GM19438 (cell line): ENCODE results near the gene THADA.

Source experiments
- ATAC-seq: cut with Tn5 transposase; IDR thresholded peaks from one replicate; pipeline ENCODE4 v1.9.1; 2021; ENCODE audit warnings: low read depth; ENCODE audit not compliant: unreplicated experiment

THADA gene

DNA sequence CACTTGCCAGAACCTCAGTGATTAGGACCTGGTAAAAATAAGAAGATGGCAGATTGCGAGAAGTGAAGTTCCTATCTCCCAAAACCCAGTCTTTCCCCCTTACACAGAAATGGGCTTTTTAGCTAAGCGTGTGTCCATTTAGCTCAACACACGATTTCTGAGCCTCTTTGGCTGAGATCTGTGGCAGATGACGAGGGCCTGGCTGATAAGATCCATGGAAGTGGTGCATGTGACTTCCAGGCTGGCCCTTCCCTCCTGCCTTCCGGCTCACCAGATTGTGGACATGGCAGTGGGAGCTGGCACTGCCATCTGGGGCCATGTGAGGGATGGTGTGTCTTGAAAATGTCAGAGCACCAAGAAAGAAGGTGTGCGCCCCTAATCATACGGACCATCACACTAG lies 328.5 kb downstream of the THADA start:
- no peak for ATAC-seq

DNA sequence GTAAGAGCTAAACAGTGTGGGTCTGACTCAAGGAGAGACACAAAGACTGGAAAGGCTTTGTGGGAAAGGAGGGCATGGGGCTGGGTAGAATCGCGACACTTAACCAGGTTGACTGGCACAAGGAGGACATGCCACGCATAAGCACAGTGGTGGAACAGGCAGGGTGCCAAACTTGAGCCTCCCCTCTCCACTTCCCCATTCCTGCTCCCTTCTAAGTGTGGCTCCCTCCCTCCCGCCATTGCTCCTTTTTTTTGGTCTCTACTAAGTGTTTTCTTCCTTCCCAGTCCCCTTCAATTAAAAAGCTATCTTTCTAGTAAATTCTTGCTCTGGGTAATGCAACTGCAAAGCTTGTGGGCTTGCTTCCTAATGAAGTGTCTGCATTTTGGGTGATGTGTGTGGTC lies 329.1 kb downstream of the THADA start:
- no peak for ATAC-seq

DNA sequence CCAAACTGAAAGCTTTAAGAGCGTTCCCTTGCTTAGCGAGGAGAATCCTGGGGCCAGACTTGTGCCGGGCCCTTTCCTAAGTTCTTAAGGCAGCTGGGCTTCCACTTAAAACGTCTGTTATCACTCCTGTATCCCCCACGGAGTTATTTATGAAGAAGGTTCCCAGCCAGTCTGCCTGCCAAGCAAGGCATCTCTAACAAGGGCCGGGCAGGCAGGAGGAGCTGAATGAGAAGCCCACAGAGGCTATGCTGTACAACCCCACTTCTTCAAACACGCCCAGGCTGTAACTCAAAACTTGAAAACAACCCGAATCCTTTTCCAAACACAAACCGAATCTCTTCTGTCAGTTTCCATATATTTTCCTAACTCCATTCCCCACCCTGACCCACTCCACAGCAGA lies 330.4 kb downstream of the THADA start:
- ATAC-seq: no peak

DNA sequence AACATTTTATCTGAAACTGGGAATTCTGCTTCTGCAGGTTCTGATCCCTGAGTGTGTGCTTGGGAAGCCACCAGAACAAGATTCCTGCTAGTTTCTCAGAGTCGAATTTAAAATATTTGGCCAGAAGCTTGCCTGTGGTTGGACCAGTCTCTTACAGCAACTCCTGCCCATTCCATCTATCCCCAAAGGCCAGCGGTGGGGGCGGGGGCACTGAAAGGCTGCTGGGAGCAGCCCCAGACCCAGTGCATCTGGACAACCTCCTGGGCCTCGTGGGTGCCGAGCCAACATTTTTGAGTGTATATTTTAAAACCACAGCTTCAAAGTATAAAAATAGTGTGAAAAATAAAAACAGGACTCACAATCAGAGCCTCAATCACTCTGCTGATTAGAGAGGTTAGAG lies 330.8 kb downstream of the THADA start:
- no peak for ATAC-seq

DNA sequence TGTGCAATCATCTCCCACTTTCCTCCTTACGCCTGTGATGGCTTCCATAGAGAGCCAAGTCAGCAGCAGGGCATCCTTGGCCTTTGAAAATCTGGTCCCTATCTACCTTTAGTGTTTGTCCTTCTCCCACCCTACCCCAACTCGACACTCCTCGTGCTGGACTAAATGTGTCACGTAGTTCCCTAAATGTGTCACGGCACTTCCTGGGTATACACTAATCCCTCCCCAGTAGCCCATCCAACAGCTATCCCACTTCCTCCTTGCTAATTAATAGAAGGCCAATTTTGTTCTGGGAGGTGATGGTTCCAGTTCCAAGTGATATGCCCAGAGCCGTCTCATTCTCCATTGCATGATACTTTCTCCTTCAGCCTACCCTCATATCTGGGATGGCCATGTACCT lies 332.9 kb downstream of the THADA start:
- no peak for ATAC-seq

DNA sequence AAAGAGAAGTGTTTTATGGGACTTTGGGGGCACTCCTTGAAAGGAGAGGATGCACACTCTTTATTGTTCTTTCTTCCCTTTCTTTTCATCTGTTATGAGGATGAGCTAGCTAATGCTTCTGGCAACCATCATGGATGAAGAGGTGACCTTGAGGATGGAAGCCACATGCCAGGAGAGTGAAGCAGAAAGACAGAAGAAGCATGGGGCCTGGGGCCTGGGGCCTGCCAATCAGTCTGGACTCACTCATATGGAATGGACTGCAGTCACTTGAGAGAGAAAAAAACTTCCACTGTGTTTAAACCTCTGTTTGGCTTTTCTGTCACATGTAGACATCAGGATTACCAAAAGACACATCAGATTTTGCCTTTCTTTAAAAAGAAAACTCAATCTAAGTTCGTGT lies 333.6 kb downstream of the THADA start:
- no peak for ATAC-seq

DNA sequence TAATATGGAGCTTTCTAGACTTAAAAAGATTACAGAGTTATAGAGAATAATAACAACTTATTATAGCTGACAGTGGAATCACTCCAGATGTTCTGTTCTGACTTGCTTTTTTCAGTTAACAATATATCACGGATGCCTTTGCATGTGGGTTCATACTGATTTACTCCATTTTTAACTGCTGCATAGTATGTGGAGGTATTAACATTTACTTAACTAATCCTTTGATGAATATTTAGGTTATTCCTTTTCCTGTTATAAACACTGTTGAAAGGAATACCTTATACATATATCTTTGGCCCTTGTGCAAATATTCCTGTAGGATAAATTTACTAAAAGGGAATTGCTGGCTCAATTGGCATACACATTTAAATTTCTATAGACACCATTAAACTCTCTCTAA lies 336.3 kb downstream of the THADA start:
- ATAC-seq: no peak

DNA sequence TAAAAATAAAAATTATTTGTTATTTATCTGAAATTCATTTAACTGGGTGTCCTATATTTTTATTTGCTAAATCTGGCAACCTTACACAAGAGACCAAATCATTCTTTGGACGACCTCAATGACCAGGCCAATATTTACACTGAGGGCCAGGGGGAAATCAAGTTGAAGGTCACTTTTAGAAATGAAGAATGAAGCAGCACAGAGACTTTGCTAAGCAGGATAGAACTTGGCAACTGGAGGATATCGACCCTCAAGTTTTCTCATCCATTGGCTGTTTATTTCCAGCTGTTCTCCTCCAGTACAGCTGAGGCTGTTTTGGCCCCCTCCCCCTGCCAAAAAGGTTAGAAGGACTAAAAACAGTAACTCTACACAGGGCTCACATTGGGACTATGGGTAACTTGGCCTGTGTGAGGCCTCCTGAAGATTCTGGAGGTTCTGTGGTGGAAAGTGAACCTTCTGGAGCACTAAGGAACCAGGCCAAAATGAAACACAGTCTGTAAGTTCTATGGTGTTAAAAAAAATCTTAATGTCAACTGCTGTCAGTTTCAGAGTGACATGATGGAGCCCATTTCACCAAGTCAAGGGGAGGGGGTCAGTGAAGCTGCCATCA lies 337.2 kb downstream of the THADA start:
- ATAC-seq: no peak

DNA sequence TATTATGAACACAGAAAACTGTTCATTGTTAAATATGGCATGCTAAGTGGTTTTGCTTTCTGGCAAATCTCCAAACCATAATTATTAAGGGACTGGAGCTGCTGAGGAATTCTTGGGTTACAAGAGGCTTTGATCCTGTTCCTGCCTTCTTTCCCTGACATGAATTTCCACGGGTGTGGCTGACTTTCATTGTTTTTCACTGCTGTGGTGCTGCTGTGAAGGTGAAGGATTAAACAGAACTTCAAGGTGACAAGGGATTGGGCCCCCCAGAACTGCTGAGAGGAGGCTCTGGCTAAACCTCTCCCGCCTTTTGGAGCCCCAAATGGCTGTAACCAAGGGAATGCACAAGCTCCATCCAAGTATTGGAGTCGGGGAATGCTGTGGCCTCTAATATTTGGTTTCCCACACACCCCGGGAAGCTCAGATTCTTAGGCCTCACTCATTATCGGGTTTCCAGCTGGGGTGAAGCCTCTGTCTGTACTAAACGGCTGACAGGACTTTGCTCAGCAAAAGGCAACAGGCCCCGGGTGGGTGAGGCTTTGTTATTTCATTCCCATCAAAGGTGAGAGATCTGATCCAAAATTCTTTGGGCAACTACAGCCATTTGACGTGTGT lies 340.4 kb downstream of the THADA start:
- no peak for ATAC-seq

DNA sequence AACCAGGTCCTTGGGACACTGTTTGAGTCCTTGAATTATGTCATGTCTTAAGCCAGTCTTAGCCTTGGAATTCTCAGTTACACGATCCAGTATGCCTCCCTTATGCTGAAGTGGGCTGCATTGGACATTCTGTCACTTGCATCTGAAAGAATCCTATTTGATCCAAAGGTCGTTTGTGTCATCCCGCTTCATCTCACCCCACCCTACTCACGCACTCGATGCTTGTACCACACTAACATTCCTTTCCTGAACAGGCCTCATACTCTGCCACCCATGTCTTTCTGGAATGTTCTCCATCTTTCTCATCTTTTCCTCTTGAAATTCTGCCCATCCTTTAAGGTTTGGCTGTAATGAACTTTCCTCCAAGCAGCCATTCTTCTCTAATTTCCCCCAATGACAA lies 341.5 kb downstream of the THADA start:
- no peak for ATAC-seq

DNA sequence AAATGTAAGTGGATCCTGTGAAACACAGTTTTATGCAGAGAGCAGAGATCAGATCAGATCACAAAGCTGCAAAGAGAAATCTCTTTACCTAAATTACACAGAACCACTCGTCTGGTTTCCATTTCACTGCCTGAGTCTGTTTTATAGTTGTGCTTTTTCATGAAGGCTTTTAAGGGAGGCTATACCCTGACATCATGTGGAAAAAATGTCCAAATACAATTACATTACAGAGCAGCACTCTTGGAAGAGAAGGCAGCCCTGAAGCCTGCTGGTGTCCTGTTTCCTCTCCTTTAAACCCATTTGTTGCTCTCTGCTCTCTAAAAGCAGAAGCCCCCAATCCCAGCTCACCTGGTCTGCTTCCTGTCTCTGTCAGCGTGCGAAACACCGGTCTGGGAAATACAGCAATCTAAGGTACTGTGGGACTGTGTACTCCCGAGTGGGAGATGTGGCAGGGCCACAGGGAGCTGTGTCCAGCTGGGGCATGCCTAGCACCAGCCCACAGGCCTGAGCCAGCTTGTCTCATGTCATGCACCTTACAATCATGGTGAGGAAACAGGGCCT lies 344.6 kb downstream of the THADA start:
- no peak for ATAC-seq

DNA sequence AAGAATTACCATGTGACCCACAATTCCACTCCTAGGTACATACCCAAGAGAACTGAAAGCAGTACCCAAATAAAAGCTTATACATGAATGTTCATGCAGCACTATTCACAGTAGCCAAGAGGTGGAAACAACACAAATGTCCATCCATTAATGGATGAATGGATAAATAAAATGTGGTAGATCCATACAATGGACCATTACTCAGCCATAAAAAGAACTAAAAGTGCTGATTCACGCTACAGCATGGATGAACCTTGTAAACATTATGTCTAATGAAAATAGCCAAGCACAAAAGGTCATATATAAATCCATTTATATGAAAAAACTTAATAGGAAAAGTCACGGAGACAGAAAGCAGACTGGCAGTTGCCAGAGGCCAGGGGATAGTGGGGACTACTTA lies 345.8 kb downstream of the THADA start:
- no peak for ATAC-seq

DNA sequence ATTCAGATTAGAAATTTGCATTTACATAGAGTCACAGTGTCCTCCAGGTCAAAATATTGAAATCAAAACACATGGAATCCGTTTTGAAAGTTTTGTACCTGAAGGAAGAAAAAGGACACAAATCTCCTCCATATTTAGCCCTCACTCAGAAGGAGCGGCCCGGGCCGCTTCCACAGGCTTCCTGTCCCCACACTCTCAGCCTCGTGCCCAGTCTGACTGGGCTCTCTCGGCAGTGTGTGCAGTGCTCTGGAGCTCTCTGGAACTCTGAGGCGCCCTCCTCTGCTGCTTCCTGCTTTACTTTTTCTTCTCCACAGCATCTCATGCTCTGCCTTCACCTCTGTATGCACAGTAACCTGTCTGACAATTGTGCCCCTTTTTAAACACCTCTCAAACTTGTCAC lies 347.2 kb downstream of the THADA start:
- ATAC-seq: no peak

DNA sequence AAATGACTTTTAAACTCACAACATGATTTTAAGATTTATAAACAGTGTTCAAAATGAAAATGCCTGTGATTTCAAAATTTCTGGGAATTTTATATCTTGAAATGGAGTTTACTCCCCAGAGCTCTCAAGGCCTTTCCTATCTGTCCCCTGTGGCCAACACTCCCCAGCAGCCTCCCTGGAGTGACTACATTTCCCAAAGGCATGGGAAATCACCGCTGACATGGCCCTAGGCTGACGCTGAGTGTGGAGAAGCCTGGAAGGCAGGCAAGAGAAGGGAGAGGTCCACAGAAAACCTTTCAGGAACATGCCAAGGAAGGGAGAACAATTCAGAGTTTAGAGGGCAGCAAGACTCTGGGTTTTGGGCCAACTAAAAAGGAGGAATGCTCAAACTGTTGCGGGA lies 349.2 kb downstream of the THADA start:
- ATAC-seq: no peak

DNA sequence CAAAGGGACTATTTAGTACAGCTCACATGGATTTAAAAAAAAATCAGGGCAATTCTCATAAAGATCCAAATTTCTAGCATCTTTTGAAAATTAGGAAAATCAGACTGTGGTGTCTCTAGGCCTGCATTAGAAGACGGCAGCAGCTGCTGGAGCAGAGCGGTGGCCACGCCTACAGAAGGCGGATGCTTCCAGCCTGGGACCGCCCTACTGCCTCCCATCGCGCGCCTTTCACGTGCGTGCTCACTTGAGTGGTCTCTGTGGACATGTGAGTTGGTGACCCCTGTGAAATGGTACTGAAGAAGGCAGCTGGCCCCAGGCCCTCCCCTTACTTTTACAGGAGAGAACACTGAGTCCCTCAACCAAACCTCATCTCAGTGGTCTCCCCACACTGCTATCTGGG lies 354.3 kb downstream of the THADA start:
- no peak for ATAC-seq

DNA sequence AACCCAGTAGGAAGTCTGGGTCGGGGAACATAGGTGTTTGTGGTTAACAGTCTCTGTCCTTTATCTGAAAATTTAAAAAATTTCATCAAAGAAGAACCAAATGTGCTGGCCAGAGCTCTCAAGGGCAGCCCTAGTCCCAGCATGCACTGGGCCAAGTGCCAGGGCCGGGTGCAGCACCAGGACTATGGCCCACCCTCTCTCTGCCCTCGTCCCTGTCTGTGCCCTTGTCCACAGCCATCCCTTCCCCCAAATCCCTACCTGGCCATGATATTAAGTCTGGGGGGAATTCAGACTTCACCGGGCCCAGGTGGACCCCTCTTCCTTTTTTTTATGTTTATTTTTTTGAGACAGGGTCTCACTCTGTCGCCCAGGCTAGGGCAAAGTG lies 355.1 kb downstream of the THADA start:
- ATAC-seq: no peak

DNA sequence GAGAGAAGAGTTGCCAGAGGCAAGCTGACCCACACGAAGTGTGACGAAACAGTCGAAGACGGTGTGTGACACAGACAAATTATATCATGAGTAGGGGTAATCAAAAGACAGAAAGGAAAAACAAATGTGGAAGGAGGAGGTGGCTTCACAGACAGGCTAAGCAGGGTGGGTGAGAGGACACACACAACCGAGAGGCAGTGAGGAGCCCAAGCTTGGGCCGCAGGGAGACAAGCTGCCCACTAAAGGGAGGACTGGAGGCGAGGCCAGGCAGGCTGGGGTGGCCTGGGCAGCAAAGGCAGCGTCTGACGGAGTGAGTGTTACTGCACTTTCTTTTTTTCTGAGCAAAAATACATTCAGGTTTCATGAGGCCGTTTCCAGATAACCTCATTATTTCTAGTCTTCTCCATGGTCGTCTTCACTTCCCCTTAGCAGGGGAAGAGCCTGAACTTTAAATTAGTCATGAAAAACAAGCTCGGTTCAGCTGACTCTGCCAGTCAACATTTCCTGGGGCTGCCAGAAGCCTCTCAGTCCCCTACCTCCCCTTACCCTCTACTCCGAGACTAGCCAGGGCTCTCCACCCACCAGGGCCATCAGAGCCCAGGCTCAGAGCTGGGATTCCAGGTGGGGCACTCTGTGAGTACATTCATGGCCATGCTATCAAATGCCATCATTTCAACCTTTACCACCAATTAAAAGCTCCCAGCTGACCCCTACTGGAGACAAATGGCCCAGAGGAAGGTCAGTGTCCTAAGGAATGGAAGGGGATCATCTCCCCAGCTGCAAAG lies 355.7 kb downstream of the THADA start:
- no peak for ATAC-seq

DNA sequence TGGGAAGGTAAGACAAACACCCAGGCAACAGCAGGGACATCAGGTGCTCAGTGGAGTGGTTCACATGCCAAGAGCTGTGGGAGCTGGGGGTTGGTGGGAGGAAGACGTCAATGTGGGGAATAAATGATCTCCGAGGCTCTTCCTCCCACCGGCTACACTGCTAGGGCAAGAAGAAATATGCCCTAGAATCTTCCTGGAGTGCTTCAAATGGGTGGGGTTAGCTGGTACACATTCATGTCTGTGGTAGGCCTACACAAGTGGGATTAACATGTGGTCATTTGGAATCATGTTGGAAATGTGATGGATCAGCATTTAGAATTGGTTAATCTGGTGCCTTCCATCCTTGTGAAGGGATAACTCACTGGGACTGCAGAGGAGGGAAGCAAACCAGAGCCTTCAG lies 357.0 kb downstream of the THADA start:
- no peak for ATAC-seq

DNA sequence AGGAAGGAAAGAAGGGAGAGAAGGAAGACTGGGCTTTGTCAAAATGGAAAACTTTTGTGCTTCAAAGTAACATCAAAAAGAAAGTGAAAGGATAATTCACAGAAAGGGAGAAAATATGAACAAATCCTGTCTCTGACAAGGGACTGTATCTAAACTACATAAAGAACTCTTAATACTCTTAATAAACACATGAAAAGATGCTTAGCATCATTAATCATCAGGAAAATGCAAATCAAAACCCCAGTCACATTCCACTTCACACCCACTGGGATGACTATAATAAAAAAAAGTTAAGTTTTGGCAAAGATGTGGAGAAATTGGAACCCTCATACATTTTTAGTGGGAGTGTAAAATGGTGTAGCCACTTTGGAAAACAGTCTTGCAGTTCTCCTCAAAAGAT lies 357.7 kb downstream of the THADA start:
- ATAC-seq: no peak

DNA sequence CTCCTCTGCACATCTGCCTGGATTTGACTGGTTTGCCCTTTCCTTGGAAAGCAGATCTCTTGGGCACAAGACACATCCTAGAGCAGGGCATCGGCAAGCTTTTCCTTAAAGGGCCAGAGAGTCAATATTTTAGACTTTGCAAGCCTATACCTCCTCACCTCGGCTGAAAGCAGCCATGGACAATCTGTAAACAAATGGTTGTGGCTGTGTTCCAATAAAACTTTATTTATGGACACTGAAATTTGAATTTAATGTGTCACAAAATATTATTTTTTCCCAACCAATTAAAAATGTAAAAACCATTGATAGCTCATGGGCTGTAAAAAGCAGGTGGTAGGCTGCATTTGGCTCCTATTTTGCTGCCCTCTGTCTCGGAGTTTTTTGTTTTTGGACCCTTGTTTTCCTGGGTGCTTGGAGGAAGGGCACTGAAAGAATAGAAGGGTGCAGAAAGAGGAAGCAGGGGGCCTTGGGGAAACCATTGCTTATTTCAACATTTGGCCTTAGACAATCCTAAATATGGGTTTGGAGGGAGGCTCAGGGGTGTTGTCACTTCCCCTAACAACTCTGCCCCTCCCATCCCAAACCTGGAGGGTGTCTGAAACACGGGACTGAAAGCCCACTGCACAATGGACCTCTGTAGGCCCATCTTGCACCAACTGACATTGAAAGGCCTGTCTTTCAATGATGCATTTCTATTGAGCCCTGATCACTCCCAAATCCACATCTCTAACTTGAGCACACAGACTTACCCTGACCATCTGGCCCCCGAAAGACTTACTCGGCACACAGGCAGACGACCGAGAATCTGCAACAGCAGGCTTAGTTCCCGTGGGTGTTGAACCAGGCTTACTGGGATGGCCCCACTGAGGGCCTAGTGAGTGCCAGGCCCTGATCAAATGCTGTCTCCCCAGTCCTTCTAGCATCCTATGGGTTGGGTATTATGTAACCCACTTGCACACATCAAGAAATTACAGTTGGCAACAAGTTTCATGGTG lies 362.3 kb downstream of the THADA start:
- ATAC-seq: no peak
